Measurements from ENCODE around the gene NFX1. TPM values are rescaled to one million over a fixed set of nuclear protein-coding genes. Genes with fewer than 3 reads are reported as not detected.

NFX1 gene
- total and polyA plus RNA-seq, 9 of the 15 experiments (the other 6 are each of a cell fraction or from before 2014, with no cell fraction given), result 8.8 to 38.9 (median 26.8) TPM

- TF ChIP-seq TAF1 (IDR thresholded peaks at IDR 0.05; ENCODE audit: control insufficient read depth, extremely low read depth, insufficient read depth, low read length, severe bottlenecking), result peak; percentile 62
- TF ChIP-seq, protein P1, sequence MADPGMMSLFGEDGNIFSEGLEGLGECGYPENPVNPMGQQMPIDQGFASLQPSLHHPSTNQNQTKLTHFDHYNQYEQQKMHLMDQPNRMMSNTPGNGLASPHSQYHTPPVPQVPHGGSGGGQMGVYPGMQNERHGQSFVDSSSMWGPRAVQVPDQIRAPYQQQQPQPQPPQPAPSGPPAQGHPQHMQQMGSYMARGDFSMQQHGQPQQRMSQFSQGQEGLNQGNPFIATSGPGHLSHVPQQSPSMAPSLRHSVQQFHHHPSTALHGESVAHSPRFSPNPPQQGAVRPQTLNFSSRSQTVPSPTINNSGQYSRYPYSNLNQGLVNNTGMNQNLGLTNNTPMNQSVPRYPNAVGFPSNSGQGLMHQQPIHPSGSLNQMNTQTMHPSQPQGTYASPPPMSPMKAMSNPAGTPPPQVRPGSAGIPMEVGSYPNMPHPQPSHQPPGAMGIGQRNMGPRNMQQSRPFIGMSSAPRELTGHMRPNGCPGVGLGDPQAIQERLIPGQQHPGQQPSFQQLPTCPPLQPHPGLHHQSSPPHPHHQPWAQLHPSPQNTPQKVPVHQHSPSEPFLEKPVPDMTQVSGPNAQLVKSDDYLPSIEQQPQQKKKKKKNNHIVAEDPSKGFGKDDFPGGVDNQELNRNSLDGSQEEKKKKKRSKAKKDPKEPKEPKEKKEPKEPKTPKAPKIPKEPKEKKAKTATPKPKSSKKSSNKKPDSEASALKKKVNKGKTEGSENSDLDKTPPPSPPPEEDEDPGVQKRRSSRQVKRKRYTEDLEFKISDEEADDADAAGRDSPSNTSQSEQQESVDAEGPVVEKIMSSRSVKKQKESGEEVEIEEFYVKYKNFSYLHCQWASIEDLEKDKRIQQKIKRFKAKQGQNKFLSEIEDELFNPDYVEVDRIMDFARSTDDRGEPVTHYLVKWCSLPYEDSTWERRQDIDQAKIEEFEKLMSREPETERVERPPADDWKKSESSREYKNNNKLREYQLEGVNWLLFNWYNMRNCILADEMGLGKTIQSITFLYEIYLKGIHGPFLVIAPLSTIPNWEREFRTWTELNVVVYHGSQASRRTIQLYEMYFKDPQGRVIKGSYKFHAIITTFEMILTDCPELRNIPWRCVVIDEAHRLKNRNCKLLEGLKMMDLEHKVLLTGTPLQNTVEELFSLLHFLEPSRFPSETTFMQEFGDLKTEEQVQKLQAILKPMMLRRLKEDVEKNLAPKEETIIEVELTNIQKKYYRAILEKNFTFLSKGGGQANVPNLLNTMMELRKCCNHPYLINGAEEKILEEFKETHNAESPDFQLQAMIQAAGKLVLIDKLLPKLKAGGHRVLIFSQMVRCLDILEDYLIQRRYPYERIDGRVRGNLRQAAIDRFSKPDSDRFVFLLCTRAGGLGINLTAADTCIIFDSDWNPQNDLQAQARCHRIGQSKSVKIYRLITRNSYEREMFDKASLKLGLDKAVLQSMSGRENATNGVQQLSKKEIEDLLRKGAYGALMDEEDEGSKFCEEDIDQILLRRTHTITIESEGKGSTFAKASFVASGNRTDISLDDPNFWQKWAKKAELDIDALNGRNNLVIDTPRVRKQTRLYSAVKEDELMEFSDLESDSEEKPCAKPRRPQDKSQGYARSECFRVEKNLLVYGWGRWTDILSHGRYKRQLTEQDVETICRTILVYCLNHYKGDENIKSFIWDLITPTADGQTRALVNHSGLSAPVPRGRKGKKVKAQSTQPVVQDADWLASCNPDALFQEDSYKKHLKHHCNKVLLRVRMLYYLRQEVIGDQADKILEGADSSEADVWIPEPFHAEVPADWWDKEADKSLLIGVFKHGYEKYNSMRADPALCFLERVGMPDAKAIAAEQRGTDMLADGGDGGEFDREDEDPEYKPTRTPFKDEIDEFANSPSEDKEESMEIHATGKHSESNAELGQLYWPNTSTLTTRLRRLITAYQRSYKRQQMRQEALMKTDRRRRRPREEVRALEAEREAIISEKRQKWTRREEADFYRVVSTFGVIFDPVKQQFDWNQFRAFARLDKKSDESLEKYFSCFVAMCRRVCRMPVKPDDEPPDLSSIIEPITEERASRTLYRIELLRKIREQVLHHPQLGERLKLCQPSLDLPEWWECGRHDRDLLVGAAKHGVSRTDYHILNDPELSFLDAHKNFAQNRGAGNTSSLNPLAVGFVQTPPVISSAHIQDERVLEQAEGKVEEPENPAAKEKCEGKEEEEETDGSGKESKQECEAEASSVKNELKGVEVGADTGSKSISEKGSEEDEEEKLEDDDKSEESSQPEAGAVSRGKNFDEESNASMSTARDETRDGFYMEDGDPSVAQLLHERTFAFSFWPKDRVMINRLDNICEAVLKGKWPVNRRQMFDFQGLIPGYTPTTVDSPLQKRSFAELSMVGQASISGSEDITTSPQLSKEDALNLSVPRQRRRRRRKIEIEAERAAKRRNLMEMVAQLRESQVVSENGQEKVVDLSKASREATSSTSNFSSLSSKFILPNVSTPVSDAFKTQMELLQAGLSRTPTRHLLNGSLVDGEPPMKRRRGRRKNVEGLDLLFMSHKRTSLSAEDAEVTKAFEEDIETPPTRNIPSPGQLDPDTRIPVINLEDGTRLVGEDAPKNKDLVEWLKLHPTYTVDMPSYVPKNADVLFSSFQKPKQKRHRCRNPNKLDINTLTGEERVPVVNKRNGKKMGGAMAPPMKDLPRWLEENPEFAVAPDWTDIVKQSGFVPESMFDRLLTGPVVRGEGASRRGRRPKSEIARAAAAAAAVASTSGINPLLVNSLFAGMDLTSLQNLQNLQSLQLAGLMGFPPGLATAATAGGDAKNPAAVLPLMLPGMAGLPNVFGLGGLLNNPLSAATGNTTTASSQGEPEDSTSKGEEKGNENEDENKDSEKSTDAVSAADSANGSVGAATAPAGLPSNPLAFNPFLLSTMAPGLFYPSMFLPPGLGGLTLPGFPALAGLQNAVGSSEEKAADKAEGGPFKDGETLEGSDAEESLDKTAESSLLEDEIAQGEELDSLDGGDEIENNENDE (IDR thresholded peaks at IDR 0.05; ENCODE audit: low read depth, low read length), result no peak
- no peak; a peak in 1 of 4 replicates for TF ChIP-seq ZMIZ1 (IDR thresholded peaks at IDR 0.05; ENCODE audit: low read depth in 2 of 2, low read length in 2 of 2)
- no peak for TF ChIP-seq RBM25 (IDR thresholded peaks at IDR 0.05; ENCODE audit: low read depth, low read length, severe bottlenecking)
- peak; percentile 10; the same call in 1 of the 2 replicates for TF ChIP-seq CTBP1 (IDR thresholded peaks at IDR 0.05; ENCODE audit: borderline replicate concordance)
- TF ChIP-seq ZFX (CRISPR knock-in tag; IDR thresholded peaks at IDR 0.05), result peak; percentile 62
- no peak for TF ChIP-seq MAFG (tag; conservative IDR thresholded peaks at IDR 0.05)
- TF ChIP-seq JUNB (CRISPR knock-in tag; conservative IDR thresholded peaks at IDR 0.05), result no peak
- peak; percentile 41; the same call in 1 of the 2 replicates for TF ChIP-seq SREBF1 (IDR thresholded peaks at IDR 0.05; ENCODE audit: borderline replicate concordance, low read depth, low read length)
- TF ChIP-seq BRF1 (IDR thresholded peaks at IDR 0.05; ENCODE audit: borderline replicate concordance, extremely low read depth, insufficient read length), result no peak
- TF ChIP-seq GATA2 (CRISPR knock-in tag; IDR thresholded peaks at IDR 0.05), result no peak
- no peak for TF ChIP-seq RHOXF2B (CRISPR knock-in tag; conservative IDR thresholded peaks at IDR 0.05)
Measured at GRCh38 chr9:33290247-33291030, at the start of gene NFX1 (continued).

Data from K562 (cell line).